ENCODE results near the gene HPSE. TPM values are rescaled to one million over a fixed set of nuclear protein-coding genes. Genes with fewer than 3 reads are reported as not detected.

Gene HPSE
- total and polyA plus RNA-seq, 2 of the 8 experiments (the other 6 are each of a cell fraction or from before 2014, with no cell fraction given): 1.5 to 5.0 TPM

DNA sequence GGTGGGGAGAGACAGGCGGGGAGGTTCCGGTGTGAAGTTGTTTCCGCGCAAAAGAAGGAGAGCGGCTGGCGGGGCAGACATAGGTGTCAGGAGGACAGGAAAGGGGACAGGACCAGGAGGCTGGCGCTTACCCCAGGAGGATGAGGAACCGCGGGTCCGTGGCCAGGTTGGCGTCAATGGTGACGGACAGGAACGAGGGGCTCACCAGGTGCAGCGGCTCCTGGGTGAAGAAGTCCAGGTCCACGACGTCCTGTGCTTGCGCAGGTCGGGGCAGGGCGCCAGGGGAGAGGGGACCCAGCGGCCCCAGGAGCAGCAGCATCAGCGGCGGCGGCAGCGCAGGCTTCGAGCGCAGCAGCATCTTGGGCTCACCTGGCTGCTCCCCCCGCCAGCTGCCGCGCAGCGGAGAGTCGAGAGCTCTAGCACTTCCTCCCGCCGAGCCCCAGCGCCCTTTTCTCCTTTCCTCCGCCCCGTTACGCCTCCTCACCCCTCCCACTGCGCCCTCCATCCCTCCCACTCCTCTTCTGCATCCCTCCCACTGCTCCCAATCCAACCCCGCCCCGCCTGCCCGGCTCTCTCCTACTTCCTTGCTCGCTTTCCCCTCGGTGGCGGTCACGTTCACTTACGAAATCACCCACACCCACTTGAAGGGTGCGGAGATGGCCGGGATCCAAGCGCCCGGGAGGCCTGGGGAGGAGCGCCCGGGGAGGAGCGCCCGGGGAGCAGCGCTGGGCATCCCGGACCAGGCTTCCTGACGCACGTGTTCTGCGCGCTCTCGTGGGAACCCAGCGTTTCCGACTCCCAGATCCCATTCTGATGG is at the start of gene HPSE (continued):
- TF ChIP-seq EGR1 (IDR thresholded peaks at IDR 0.05; ENCODE audit: borderline replicate concordance, low read depth, low read length) (peak; percentile 77), SP4 (IDR thresholded peaks at IDR 0.05; ENCODE audit: low read length) (no peak), BCL11A (IDR thresholded peaks at IDR 0.05; ENCODE audit: low read depth in 2 of 2, low read length in 2 of 2) (no peak), CHD2 (IDR thresholded peaks at IDR 0.05; ENCODE audit: low read length) (no peak), EZH2 (IDR thresholded peaks at IDR 0.05; ENCODE audit: low read depth, low read length, severe bottlenecking) (peak; percentile 56), KDM4A (IDR thresholded peaks at IDR 0.05; ENCODE audit: low read depth, low read length, severe bottlenecking) (peak; percentile 99), YY1 (IDR thresholded peaks at IDR 0.05; ENCODE audit: low read depth, low read length) (no peak), KDM1A (IDR thresholded peaks at IDR 0.05; ENCODE audit: borderline replicate concordance, low read length) (0 out of 2 replicates have a peak, but pooled peaks have one; percentile 25), RAD21 (IDR thresholded peaks at IDR 0.05 in 1 of 2, conservative IDR thresholded peaks at IDR 0.05 in 1 of 2; ENCODE audit: low read depth in 2 of 2, low read length in 2 of 2) (no peak), PHF8 (conservative IDR thresholded peaks at IDR 0.05; ENCODE audit: low read depth, low read length) (0 out of 2 replicates have a peak, but pooled peaks have one; percentile 31), GABPA (IDR thresholded peaks at IDR 0.05; ENCODE audit: borderline replicate concordance, insufficient read depth, low read length) (0 out of 2 replicates have a peak, but pooled peaks have one; percentile 34), ZNF274 (IDR thresholded peaks at IDR 0.05; ENCODE audit: borderline replicate concordance, extremely low read depth, low read length) (no peak), TEAD4 (IDR thresholded peaks at IDR 0.05; ENCODE audit: low read depth, low read length) (no peak), POLR2A (IDR thresholded peaks at IDR 0.05; ENCODE audit: control extremely low read depth in 1 of 2, low read depth in 2 of 2, low read length in 2 of 2) (peak in 1 of 2 experiments; percentile 45; a peak in 1 of 3 replicates), POLR2AphosphoS5 (IDR thresholded peaks at IDR 0.05; ENCODE audit: low read depth, low read length) (no peak), TAF7 (optimal IDR thresholded peaks at IDR 0.05; ENCODE audit: borderline replicate concordance, low read depth, low read length) (no peak), TCF12 (IDR thresholded peaks at IDR 0.05; ENCODE audit: low read depth, low read length) (0 out of 2 replicates have a peak, but pooled peaks have one; percentile 62), SRF (IDR thresholded peaks at IDR 0.05; ENCODE audit: low read depth, low read length) (no peak), CBX8 (IDR thresholded peaks at IDR 0.05; ENCODE audit: borderline replicate concordance, low read depth, low read length) (no peak), GTF2F1 (IDR thresholded peaks at IDR 0.05; ENCODE audit: borderline replicate concordance, low read depth, low read length) (no peak), SP1 (IDR thresholded peaks at IDR 0.05; ENCODE audit: low read depth, low read length) (no peak)
- TF ChIP-seq, protein P1, sequence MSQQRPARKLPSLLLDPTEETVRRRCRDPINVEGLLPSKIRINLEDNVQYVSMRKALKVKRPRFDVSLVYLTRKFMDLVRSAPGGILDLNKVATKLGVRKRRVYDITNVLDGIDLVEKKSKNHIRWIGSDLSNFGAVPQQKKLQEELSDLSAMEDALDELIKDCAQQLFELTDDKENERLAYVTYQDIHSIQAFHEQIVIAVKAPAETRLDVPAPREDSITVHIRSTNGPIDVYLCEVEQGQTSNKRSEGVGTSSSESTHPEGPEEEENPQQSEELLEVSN (IDR thresholded peaks at IDR 0.05): peak; percentile 79
- TF ChIP-seq, protein P2, sequence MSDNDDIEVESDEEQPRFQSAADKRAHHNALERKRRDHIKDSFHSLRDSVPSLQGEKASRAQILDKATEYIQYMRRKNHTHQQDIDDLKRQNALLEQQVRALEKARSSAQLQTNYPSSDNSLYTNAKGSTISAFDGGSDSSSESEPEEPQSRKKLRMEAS (IDR thresholded peaks at IDR 0.05): peak; percentile 79
